ENCODE measurements around the gene HASPIN. TPM values are rescaled to one million over a fixed set of nuclear protein-coding genes. Genes with fewer than 3 reads are reported as not detected.

The HASPIN gene
- total and polyA plus RNA-seq, 4 donors, result 0.24 to 1.1 (median 0.51) TPM

DNA sequence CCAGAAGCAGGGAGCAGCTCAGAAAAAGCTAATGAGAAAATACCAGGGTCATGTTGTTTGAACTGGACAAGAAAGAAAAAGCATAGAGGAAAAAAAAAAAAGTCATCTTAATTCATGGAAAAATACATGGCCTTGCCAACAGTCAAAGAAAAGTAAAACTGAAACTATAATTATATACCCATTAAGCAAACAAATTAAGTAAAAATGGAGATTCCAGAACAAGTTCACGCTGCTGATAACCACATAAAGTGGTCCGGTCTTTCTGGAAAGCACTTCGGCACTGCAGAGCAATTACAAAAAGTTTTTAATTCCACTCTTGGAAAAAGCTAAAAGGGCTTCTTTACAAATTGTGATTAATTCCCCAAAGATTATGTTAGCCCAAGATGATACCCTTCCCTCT lies 15.3 kb upstream of the HASPIN start:
- Histone ChIP-seq H3K9me3 (ENCODE audit: control insufficient read depth in 4 of 4, insufficient read depth in 3 of 4, low read length in 3 of 4) (no peaks in the 10 kb centered on the region), H3K4me3 (no peak overlapping the region), H3K4me1 (ENCODE audit: control insufficient read depth in 5 of 5, insufficient read depth in 5 of 5, low read length in 5 of 5) (peaks cover 0 to 7% (median 3%) of the 10 kb centered on the region in 5 donors), H3K36me3 (ENCODE audit: control insufficient read depth in 4 of 4, insufficient read depth in 4 of 4, low read length in 4 of 4) (peaks cover 0 to 5% (median 1%) of the 10 kb centered on the region in 4 donors), H3K27ac (ENCODE audit: low read depth in 1 of 2, low read length in 1 of 2) (no peak overlapping the region), H3K9ac (ENCODE audit: insufficient read depth in 1 of 2, low read length in 2 of 2) (peak overlapping the region in 1 of 2 donors; percentile 62), H3K27me3 (ENCODE audit: control insufficient read depth in 3 of 3, insufficient read depth in 3 of 3, low read length in 2 of 3) (no peaks in the 10 kb centered on the region)
- ATAC-seq (ENCODE audit: insufficient read depth, low FRiP score) (no peak), DNase-seq (peak in 2 of 3 donors; percentile 38 to 56)
- 51 to 74% methylated on average over 3 of the region's 3 CpGs for WGBS, 2 donors
- no peak for TF ChIP-seq CTCF (IDR thresholded peaks at IDR 0.05; ENCODE audit: control extremely low read depth, extremely low read depth)

GRCh38 chr17:3710951-3711383 lies 12.7 kb upstream of the HASPIN start:
- H3K9ac ChIP-seq (ENCODE audit: insufficient read depth in 1 of 2, low read length in 2 of 2), result no peak overlapping the region
- WGBS, 2 donors, result 36 to 59% methylated on average over 5 of the region's 5 CpGs
- TF ChIP-seq CTCF (IDR thresholded peaks at IDR 0.05; ENCODE audit: control extremely low read depth, extremely low read depth), result no peak
- H3K27ac ChIP-seq (ENCODE audit: low read depth in 1 of 2, low read length in 1 of 2), result no peak overlapping the region
- H3K36me3 ChIP-seq (ENCODE audit: control insufficient read depth in 4 of 4, insufficient read depth in 4 of 4, low read length in 4 of 4), result peaks cover 5 to 18% (median 12%) of the 10 kb centered on the region in 4 donors
- H3K4me3 ChIP-seq, result no peak overlapping the region
- H3K27me3 ChIP-seq (ENCODE audit: control insufficient read depth in 3 of 3, insufficient read depth in 3 of 3, low read length in 2 of 3), result no peaks in the 10 kb centered on the region
- peaks cover 0 to 7% (median 3%) of the 10 kb centered on the region in 5 donors for H3K4me1 ChIP-seq (ENCODE audit: control insufficient read depth in 5 of 5, insufficient read depth in 5 of 5, low read length in 5 of 5)
- DNase-seq, result no peak
- ATAC-seq (ENCODE audit: insufficient read depth, low FRiP score), result peak; percentile 66
- no peaks in the 10 kb centered on the region for H3K9me3 ChIP-seq (ENCODE audit: control insufficient read depth in 4 of 4, insufficient read depth in 3 of 4, low read length in 3 of 4)

DNA sequence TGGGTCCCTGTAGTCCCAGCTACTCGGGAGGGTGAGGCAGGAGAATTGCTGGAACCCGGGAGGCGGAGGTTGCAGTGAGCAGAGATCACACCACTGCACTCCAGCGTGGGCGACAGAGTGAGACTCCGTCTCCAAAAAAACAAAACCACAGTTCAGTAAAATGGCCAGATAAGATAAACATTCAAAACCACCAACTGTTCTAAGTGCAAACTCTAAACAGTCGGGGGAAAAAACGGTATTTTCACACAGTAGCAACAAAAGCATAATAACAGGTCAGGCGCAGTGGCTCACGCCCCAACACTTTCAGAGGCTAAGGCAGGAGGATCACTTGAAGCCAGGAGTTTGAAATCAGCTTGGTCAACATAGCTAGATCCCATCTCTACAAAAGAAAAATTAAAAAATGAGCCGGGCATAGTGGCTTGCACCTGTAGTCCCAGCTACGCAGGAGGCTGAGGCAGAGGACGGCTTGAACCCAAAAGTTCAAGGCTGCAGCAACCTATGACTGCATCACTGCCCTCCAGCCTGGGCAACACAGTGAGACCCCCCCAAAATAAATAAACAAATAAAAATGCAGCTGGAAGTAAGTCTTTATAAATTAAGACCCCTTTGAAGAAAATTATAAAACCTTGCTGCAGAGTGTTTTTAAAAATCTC lies 10.8 kb upstream of the HASPIN start:
- Histone ChIP-seq H3K9me3 (ENCODE audit: control insufficient read depth in 4 of 4, insufficient read depth in 3 of 4, low read length in 3 of 4) (no peaks in the 10 kb centered on the region), H3K36me3 (ENCODE audit: control insufficient read depth in 4 of 4, insufficient read depth in 4 of 4, low read length in 4 of 4) (peaks cover 13 to 29% (median 23%) of the 10 kb centered on the region in 4 donors), H3K27me3 (ENCODE audit: control insufficient read depth in 3 of 3, insufficient read depth in 3 of 3, low read length in 2 of 3) (no peaks in the 10 kb centered on the region), H3K4me1 (ENCODE audit: control insufficient read depth in 5 of 5, insufficient read depth in 5 of 5, low read length in 5 of 5) (peaks cover 0 to 6% (median 2%) of the 10 kb centered on the region in 5 donors), H3K9ac (ENCODE audit: insufficient read depth in 1 of 2, low read length in 2 of 2) (no peak overlapping the region), H3K4me3 (no peak overlapping the region), H3K27ac (ENCODE audit: low read depth in 1 of 2, low read length in 1 of 2) (no peak overlapping the region)
- ATAC-seq (ENCODE audit: insufficient read depth, low FRiP score) (no peak), DNase-seq (no peak)
- WGBS, 2 donors, result 66 to 72% methylated on average over 13 of the region's 13 CpGs
- TF ChIP-seq CTCF (IDR thresholded peaks at IDR 0.05; ENCODE audit: control extremely low read depth, extremely low read depth), result no peak

Measured in lung (tissue), 12 donors.